HAP-1 (cell line): ENCODE results near the gene XRCC6.
"Not testable (repeated sequence)": the region's sequence is repeated elsewhere in the genome, so short reads cannot be mapped to it uniquely, and the experiment has no call there.

Experiments
- DNase-seq, 2 experiments: peaks; one replicate each; pipeline ENCODE4 v3.0.0-alpha.2; 2016 to 2020; ENCODE audit warnings: low spot score in 2 of 2
- H3K27me3 ChIP-seq: fragments of 250-450 bp; sonication (Bioruptor Pico); 2 replicates; pipeline ENCODE4 v1.5.1; 2020; ENCODE audit warnings: low read depth, mild to moderate bottlenecking, moderate library complexity
- H3K36me3 ChIP-seq: fragments of 250-450 bp; sonication (Bioruptor Pico); replicated peaks from 2 replicates; pipeline ENCODE4 v1.5.1; 2020; ENCODE audit warnings: mild to moderate bottlenecking
- H3K4me1 ChIP-seq: fragments of 250-450 bp; sonication (Bioruptor Pico); 2 replicates; pipeline ENCODE4 v1.5.1; 2020; ENCODE audit warnings: mild to moderate bottlenecking
- H3K4me3 ChIP-seq: fragments of 250-450 bp; sonication (Bioruptor Pico); 2 replicates; pipeline ENCODE4 v1.5.1; 2020; ENCODE audit warnings: mild to moderate bottlenecking, moderate library complexity
- H3K9me3 ChIP-seq: fragments of 250-450 bp; sonication (Bioruptor Pico); 2 replicates; pipeline ENCODE4 v1.5.1; 2020; ENCODE audit warnings: mild to moderate bottlenecking, moderate library complexity
- in situ Hi-C: fragments of 300-500 bp; cut with MboI; formaldehyde crosslinking; loops from 3 replicates; pipeline ENCODE4 v1.14.3; 2020; ENCODE audit warnings: low sequenced_read_pairs, inconsistent platforms, mixed read lengths

XRCC6 gene

GRCh38 chr22:41668971-41669911 is 48.1 kb downstream of the XRCC6 start:
- in situ Hi-C loops = no loop called here
- Histone ChIP-seq H3K9me3 (no peaks in the 10 kb centered on the region), H3K4me1 (peaks cover 15% of the 10 kb centered on the region)

GRCh38 chr22:41672096-41672495 is 51.0 kb downstream of the XRCC6 start:
- in situ Hi-C loops, H3K4me1 ChIP-seq, DNase-seq: not testable (repeated sequence)

More at GRCh38 chr22:41668971-41669911, 48.1 kb downstream of the XRCC6 start:
- Histone ChIP-seq H3K4me3 (no peak overlapping the region), H3K27me3 (no peaks in the 10 kb centered on the region), H3K36me3 (peaks cover 28% of the 10 kb centered on the region)
- no peak for DNase-seq

GRCh38 chr22:41672780-41673509 is 51.9 kb downstream of the XRCC6 start:
- Histone ChIP-seq H3K4me1 (peaks cover 2% of the 10 kb centered on the region), H3K4me3 (no peak overlapping the region), H3K36me3 (peaks cover 36% of the 10 kb centered on the region), H3K27me3 (no peaks in the 10 kb centered on the region), H3K9me3 (no peaks in the 10 kb centered on the region)
- in situ Hi-C loops = no loop called here
- DNase-seq = no peak

More at GRCh38 chr22:41672096-41672495, 51.0 kb downstream of the XRCC6 start:
- H3K4me3 ChIP-seq, H3K27me3 ChIP-seq, H3K9me3 ChIP-seq: not testable (repeated sequence)
- peaks cover 29% of the 10 kb centered on the region for H3K36me3 ChIP-seq

DNA sequence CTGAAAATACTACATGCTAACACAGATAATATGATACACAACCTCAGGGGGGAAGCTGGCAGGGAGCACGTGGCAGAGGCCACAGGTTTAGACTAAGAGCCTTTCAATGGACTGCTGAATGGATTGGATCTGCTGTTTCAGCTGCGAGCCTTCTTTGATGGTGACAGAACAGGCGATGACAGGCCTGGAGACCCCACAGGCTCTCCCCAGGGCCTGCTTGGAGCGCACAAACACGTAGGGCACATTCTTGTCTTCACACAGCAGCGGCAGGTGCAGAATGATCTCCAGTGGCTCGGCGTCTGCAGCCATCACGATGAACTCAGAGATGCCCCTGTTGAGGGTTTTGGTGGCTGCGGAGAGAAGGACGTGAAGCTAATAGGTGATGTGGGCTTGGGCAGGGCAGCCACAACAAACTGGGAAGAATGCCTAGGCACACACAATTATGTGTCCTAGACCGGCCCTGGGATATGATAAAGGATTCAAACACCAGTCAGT is 53.8 kb downstream of the XRCC6 start:
- no peaks in the 10 kb centered on the region for H3K4me1 ChIP-seq
- no peaks in the 10 kb centered on the region for H3K27me3 ChIP-seq
- peaks cover 55% of the 10 kb centered on the region for H3K36me3 ChIP-seq
- DNase-seq = no peak
- H3K4me3 ChIP-seq = no peak overlapping the region
- H3K9me3 ChIP-seq = no peaks in the 10 kb centered on the region
- in situ Hi-C loops = no loop called here

DNA sequence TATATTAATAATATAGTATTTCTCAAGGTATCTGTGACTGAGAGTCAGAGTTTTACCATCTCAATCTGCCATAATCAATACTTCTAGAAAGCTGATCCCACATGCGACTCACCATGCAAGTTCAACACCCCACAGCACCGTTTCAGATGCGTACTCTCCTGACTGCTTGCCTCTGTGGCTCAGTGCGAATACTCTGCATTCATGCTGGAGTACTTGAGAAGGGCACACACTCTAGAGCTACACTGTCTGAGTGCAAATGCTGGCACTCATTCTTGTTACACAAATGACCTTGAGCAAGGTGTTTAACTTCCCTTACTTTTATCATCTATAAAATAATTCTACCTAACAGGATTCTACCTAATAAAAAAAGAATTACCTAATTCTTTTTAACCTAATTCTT is 55.0 kb downstream of the XRCC6 start:
- DNase-seq = no peak
- peaks cover 64% of the 10 kb centered on the region for H3K36me3 ChIP-seq
- in situ Hi-C loops = no loop called here
- no peaks in the 10 kb centered on the region for H3K9me3 ChIP-seq
- H3K27me3 ChIP-seq = no peaks in the 10 kb centered on the region
- no peaks in the 10 kb centered on the region for H3K4me1 ChIP-seq
- H3K4me3 ChIP-seq = no peak overlapping the region

DNA sequence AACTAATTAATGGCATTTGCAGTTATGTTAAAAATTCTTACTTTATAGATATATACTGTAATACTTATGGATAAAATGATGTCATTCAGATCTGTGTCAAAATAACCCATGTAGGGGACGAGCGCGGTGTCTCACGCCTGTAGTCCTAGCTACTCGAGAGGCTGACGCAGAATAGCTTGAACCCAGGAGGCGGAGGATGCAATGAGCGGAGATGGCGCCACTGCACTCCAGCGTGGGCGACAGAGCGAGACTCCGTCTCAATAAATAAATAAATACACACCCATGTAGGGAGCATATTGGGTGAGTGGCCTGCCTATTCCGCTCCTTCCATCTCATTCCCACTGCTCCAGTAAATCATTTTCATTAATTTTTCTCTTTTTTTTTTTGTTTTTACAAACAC is 60.5 kb downstream of the XRCC6 start:
- Histone ChIP-seq H3K4me1 (no peaks in the 10 kb centered on the region), H3K4me3 (no peak overlapping the region), H3K27me3 (no peaks in the 10 kb centered on the region), H3K9me3 (no peaks in the 10 kb centered on the region; the same call in 1 of the 2 replicates), H3K36me3 (peaks cover 51% of the 10 kb centered on the region)
- in situ Hi-C loops = no loop called here
- no peak for DNase-seq

GRCh38 chr22:41682033-41682807 is 61.1 kb downstream of the XRCC6 start:
- H3K4me3 ChIP-seq = no peak overlapping the region
- H3K27me3 ChIP-seq = no peaks in the 10 kb centered on the region
- no peak for DNase-seq
- in situ Hi-C loops = no loop called here
- peaks cover 47% of the 10 kb centered on the region for H3K36me3 ChIP-seq
- H3K4me1 ChIP-seq = no peaks in the 10 kb centered on the region; the same call in 1 of the 2 replicates
- H3K9me3 ChIP-seq = no peaks in the 10 kb centered on the region; the same call in 1 of the 2 replicates

- Histone ChIP-seq H3K9me3 (no peaks in the 10 kb centered on the region; the same call in 1 of the 2 replicates), H3K36me3 (peaks cover 40% of the 10 kb centered on the region), H3K4me3 (no peak overlapping the region), H3K4me1 (no peaks in the 10 kb centered on the region; the same call in 1 of the 2 replicates), H3K27me3 (no peaks in the 10 kb centered on the region)
- DNase-seq = no peak
- in situ Hi-C loops = no loop called here
Observed at GRCh38 chr22:41683052-41683451, 62.0 kb downstream of the XRCC6 start.

GRCh38 chr22:41683616-41684015 is 62.5 kb downstream of the XRCC6 start:
- peaks cover 34% of the 10 kb centered on the region for H3K36me3 ChIP-seq
- H3K9me3 ChIP-seq = no peaks in the 10 kb centered on the region; the same call in 1 of the 2 replicates
- no peak for DNase-seq
- in situ Hi-C loops = no loop called here
- no peaks in the 10 kb centered on the region for H3K27me3 ChIP-seq
- no peak overlapping the region for H3K4me3 ChIP-seq
- H3K4me1 ChIP-seq = no peaks in the 10 kb centered on the region; the same call in 1 of the 2 replicates

DNA sequence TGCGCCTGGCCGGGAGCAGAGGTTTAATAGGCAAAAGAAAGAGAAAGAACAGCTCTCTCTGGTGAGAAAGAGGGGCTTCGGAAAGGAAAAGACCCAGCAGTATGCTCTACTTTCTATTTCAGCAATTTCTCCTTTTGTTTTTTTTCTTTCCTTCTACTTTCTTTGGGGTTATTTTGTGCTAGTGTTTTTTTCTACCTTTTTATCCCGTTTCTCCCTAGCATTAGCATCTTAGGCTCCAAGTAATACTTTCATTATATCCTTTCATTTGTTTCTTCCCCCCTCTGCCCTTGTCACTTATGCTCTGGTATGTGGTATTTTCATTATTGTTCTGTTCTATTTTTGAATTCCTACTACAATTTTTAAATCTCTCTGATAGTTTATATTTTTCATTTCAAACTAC is 63.1 kb downstream of the XRCC6 start:
- H3K27me3 ChIP-seq = no peaks in the 10 kb centered on the region
- H3K36me3 ChIP-seq = peaks cover 29% of the 10 kb centered on the region
- no peaks in the 10 kb centered on the region; the same call in 1 of the 2 replicates for H3K4me1 ChIP-seq
- in situ Hi-C loops = no loop called here
- no peak for DNase-seq
- H3K9me3 ChIP-seq = no peaks in the 10 kb centered on the region; the same call in 1 of the 2 replicates
- H3K4me3 ChIP-seq = no peak overlapping the region

- peaks cover 13% of the 10 kb centered on the region; the same call in 1 of the 2 replicates for H3K36me3 ChIP-seq
- in situ Hi-C loops, H3K9me3 ChIP-seq, DNase-seq, H3K4me1 ChIP-seq, H3K27me3 ChIP-seq: not testable (repeated sequence)
- peak overlapping the region; percentile 89 for H3K4me3 ChIP-seq
Observed at GRCh38 chr22:41686890-41687289, 65.8 kb downstream of the XRCC6 start.

GRCh38 chr22:41687901-41688364 is 66.8 kb downstream of the XRCC6 start:
- in situ Hi-C loops = no loop called here
- H3K4me3 ChIP-seq = peak overlapping the region; percentile 89
- no peaks in the 10 kb centered on the region; the same call in 1 of the 2 replicates for H3K4me1 ChIP-seq
- 0 out of 2 replicates have a peak, but pooled peaks cover 3% of the 10 kb centered on the region for H3K36me3 ChIP-seq
- peak in 1 of 2 experiments; percentile 41 for DNase-seq
- H3K9me3 ChIP-seq = no peaks in the 10 kb centered on the region; the same call in 1 of the 2 replicates
- H3K27me3 ChIP-seq = no peaks in the 10 kb centered on the region
